Tracheal epithelial cell (primary cell): Measurements from ENCODE around the gene MIF4GD. TPM values are rescaled to one million over a fixed set of nuclear protein-coding genes. Genes with fewer than 3 reads are reported as not detected.

Source experiments
- total RNA-seq: library from RNA; depleted of rRNA; stranded (reverse); fragments of >200 nt; gene quantifications from 2 replicates; pipeline ENCODE4 v1.2.1, GENCODE V29; 2014

The MIF4GD gene, protein sequence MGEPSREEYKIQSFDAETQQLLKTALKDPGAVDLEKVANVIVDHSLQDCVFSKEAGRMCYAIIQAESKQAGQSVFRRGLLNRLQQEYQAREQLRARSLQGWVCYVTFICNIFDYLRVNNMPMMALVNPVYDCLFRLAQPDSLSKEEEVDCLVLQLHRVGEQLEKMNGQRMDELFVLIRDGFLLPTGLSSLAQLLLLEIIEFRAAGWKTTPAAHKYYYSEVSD
- total RNA-seq: 16.4 and 29.0 TPM in 2 replicates

GRCh38 chr17:75270966-75271232, at the start of gene MIF4GD:
Gene MIF4GD, minus strand, starts transcription at chr17:75271231. Its CDS starts 1,036 bp downstream, at chr17:75270195.

GRCh38 chr17:75289115-75289831, 18.2 kb upstream of the MIF4GD start, which contains the start of gene SLC25A19:
Gene SLC25A19, minus strand, starts transcription at chr17:75289433. Its CDS starts 2,669 bp downstream, at chr17:75286764.

DNA sequence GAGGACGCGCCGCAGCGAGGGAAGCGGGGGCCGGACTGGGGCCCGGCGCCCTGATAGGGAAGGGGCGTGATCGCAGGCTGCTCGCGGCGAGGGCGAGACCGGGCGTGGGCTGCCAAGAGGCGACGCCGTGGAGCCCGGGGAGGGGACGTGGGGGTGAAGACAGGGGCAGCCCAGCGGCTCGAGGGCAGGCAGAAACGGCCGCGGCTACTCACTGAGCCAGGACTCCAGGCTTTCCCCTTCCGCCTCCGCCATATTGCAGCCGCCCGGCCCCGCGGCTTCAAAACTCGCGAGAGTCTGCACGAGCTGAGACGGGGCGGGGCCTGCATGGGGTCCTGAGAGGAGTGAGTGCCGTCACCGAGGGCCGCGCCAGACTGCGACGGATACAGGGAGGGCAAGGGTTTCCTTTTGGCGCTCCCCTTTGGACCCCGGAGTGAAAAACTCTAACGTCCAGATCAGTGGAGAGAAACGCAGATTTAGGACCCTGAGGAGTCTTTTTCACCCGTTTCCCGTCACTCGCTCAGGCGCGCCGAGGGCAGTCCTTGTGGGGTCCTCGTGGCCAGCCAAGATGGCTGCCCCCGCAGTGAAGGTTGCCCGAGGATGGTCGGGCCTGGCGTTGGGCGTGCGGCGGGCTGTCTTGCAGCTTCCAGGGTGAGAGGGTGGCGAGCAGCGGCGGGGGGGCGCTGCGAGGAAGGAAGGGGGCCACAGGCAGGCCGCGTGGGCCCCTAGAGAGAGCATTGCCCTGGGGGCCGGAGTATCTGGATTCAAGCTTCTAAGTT, 9.5 kb downstream of the MIF4GD start, which contains the start of the genes GGA3 and MRPS7:
GGA3 (minus strand) TSS at position 271 of the 776 bp plus-strand sequence; CDS start at position 252, 19 bp downstream.
MRPS7 (plus strand) TSS at position 544 of the 776 bp plus-strand sequence; CDS start at position 566, 22 bp downstream.

Other genes with a start within 250 kb of the MIF4GD start
- gene ATP5PD, start 224.3 kb downstream of the MIF4GD start, total RNA-seq: 266 and 320 TPM in 2 replicates
- gene KCTD2, start 224.0 kb downstream of the MIF4GD start, total RNA-seq: 8.7 and 10.4 TPM in 2 replicates
- gene SLC16A5, start 183.3 kb downstream of the MIF4GD start, total RNA-seq: 23.1 and 37.3 TPM in 2 replicates
- 1.2 and 1.7 TPM in 2 replicates for gene ARMC7, start 161.3 kb downstream of the MIF4GD start, total RNA-seq
- gene NT5C, start 139.5 kb downstream of the MIF4GD start, total RNA-seq: 67.5 and 73.3 TPM in 2 replicates
- gene JPT1, start 116.7 kb downstream of the MIF4GD start, total RNA-seq: 256 and 280 TPM in 2 replicates
- 100 and 101 TPM in 2 replicates for gene SUMO2, start 88.3 kb downstream of the MIF4GD start, total RNA-seq
- gene NUP85, start 65.6 kb downstream of the MIF4GD start, total RNA-seq: 24.5 and 35.7 TPM in 2 replicates
- 9.6 and 18.1 TPM in 2 replicates for gene GGA3, start 9.6 kb downstream of the MIF4GD start, total RNA-seq
- gene MRPS7, start 9.4 kb downstream of the MIF4GD start, total RNA-seq: 69.3 and 72.5 TPM in 2 replicates
- 8.2 and 14.3 TPM in 2 replicates for gene SLC25A19, start 18.2 kb upstream of the MIF4GD start, total RNA-seq
- gene GRB2, start 134.4 kb upstream of the MIF4GD start, total RNA-seq: 65.6 and 80.5 TPM in 2 replicates
- 22.2 and 29.0 TPM in 2 replicates for gene TMEM94, start 185.4 kb upstream of the MIF4GD start, total RNA-seq
- gene CASKIN2, start 244.3 kb upstream of the MIF4GD start, total RNA-seq: 2.3 and 3.9 TPM in 2 replicates
- 20.2 and 50.1 TPM in 2 replicates for gene TSEN54, start 245.3 kb upstream of the MIF4GD start, total RNA-seq